GM21737 (cell line): Measurements from ENCODE around the gene ZNF778.

Experiments
- ATAC-seq: cut with Tn5 transposase; IDR thresholded peaks from one replicate; pipeline ENCODE4 v1.9.1; 2021; ENCODE audit warnings: mild to moderate bottlenecking, moderate library complexity; ENCODE audit not compliant: unreplicated experiment

ZNF778 gene

GRCh38 chr16:89193576-89194293, 23.8 kb upstream of the ZNF778 start:
- no peak for ATAC-seq

- no peak for ATAC-seq
These were observed 22.9 kb upstream of the ZNF778 start for GRCh38 chr16:89194340-89195311.

GRCh38 chr16:89195521-89196171, 21.9 kb upstream of the ZNF778 start:
- ATAC-seq, result no peak

GRCh38 chr16:89197033-89197632, 20.4 kb upstream of the ZNF778 start:
- ATAC-seq, result no peak

GRCh38 chr16:89197633-89198416, 19.7 kb upstream of the ZNF778 start:
- ATAC-seq, result no peak

- no peak for ATAC-seq
These were observed 18.9 kb upstream of the ZNF778 start for GRCh38 chr16:89198417-89199240.

GRCh38 chr16:89199241-89200123, 18.0 kb upstream of the ZNF778 start:
- ATAC-seq, result no peak

- ATAC-seq, result no peak
These were observed 17.2 kb upstream of the ZNF778 start, which contains the start of gene SLC22A31 for GRCh38 chr16:89200124-89200849. Gene SLC22A31, minus strand, starts transcription at chr16:89200537. Its CDS starts 36 bp downstream, at chr16:89200501.

GRCh38 chr16:89200850-89201411, 16.6 kb upstream of the ZNF778 start:
- no peak for ATAC-seq

GRCh38 chr16:89201439-89202377, 15.8 kb upstream of the ZNF778 start:
- ATAC-seq, result no peak

GRCh38 chr16:89202422-89203215, 14.9 kb upstream of the ZNF778 start:
- ATAC-seq, result no peak

- ATAC-seq, result no peak
These were observed 9.5 kb upstream of the ZNF778 start for GRCh38 chr16:89207993-89208392.

- no peak for ATAC-seq
These were observed 7.9 kb upstream of the ZNF778 start for GRCh38 chr16:89209522-89210044.

GRCh38 chr16:89210165-89210903, 7.2 kb upstream of the ZNF778 start:
- ATAC-seq, result no peak
